Liver (tissue), 9 donors: ENCODE results near the gene FRAS1. TPM values are rescaled to one million over a fixed set of nuclear protein-coding genes. Genes with fewer than 3 reads are reported as not detected.

Source experiments
- DNase-seq: peaks from one replicate; pipeline ENCODE4 v3.0.0-alpha.2; 2017; ENCODE audit warnings: low spot score
- H3K27ac ChIP-seq, 2 donors: one replicate each; pipeline ENCODE4 v1.7.0; 2013; ENCODE audit warnings: inconsistent platforms in 2 of 2, low read length in 2 of 2, control low read depth in 1 of 2, low read depth in 1 of 2, mild to moderate bottlenecking in 1 of 2
- H3K27me3 ChIP-seq, 4 donors: one replicate each; pipeline versions ENCODE4 v1.6.1 to v1.7.0; 2013; ENCODE audit warnings: low read length in 3 of 4, inconsistent platforms in 1 of 4, mild to moderate bottlenecking in 1 of 4, moderate library complexity in 1 of 4; ENCODE audit not compliant: control insufficient read depth in 4 of 4, insufficient read depth in 4 of 4
- H3K36me3 ChIP-seq, 4 donors: one replicate each; pipeline versions ENCODE4 v1.6.1 to v1.7.0; 2013; ENCODE audit warnings: low read length in 3 of 4, mild to moderate bottlenecking in 3 of 4, low read depth in 1 of 4, moderate library complexity in 1 of 4; ENCODE audit not compliant: control insufficient read depth in 4 of 4, insufficient read depth in 3 of 4
- H3K4me1 ChIP-seq, 4 donors: one replicate each; pipeline versions ENCODE4 v1.6.1 to v1.7.0; 2013; ENCODE audit warnings: low read length in 3 of 4, mild to moderate bottlenecking in 3 of 4, moderate library complexity in 1 of 4; ENCODE audit not compliant: control insufficient read depth in 4 of 4, insufficient read depth in 4 of 4
- H3K4me3 ChIP-seq, 3 donors: one replicate each; pipeline versions ENCODE4 v1.6.1 to v1.7.0; 2013; ENCODE audit warnings: low read length in 3 of 3, control low read depth in 1 of 3, low read depth in 1 of 3, mild to moderate bottlenecking in 1 of 3
- H3K9ac ChIP-seq, 2 donors: one replicate each; pipeline ENCODE4 v1.7.0; 2013; ENCODE audit warnings: low read length in 2 of 2, mild to moderate bottlenecking in 2 of 2, moderate library complexity in 2 of 2, control low read depth in 1 of 2, low read depth in 1 of 2
- H3K9me3 ChIP-seq, 4 donors: one replicate each; pipeline versions ENCODE4 v1.6.1 to v1.7.0; 2013; ENCODE audit warnings: low read length in 3 of 4; ENCODE audit not compliant: control insufficient read depth in 4 of 4
- EGR1 ChIP-seq, 2 donors: IDR thresholded peaks; 2 replicates each; pipeline ENCODE4 v1.6.1; 2016 to 2018; ENCODE audit warnings: antibody characterized with exemption in 2 of 2, low read depth in 2 of 2
- FOXA1 ChIP-seq: IDR thresholded peaks from 2 replicates; pipeline ENCODE4 v1.6.1; 2016; ENCODE audit warnings: antibody characterized with exemption
- FOXA2 ChIP-seq: IDR thresholded peaks from 2 replicates; pipeline ENCODE4 v1.6.1; 2016; ENCODE audit warnings: antibody characterized with exemption
- GABPA ChIP-seq, 2 donors: IDR thresholded peaks in 1 of 2; conservative IDR thresholded peaks in 1 of 2; 2 replicates each; pipeline ENCODE4 v1.6.1; 2016; ENCODE audit warnings: antibody characterized with exemption in 2 of 2, mild to moderate bottlenecking in 1 of 2, moderate library complexity in 1 of 2
- HNF4A ChIP-seq, 2 donors: conservative IDR thresholded peaks; 2 replicates each; pipeline ENCODE4 v1.6.1; 2016; ENCODE audit warnings: antibody characterized with exemption in 2 of 2, mild to moderate bottlenecking in 2 of 2
- HNF4G ChIP-seq: IDR thresholded peaks from 2 replicates; pipeline ENCODE4 v1.6.1; 2016; ENCODE audit warnings: antibody characterized with exemption
- JUND ChIP-seq, 2 donors: IDR thresholded peaks; 2 replicates each; pipeline ENCODE4 v1.6.1; 2016; ENCODE audit warnings: antibody characterized with exemption in 2 of 2
- NR2F2 ChIP-seq: IDR thresholded peaks from 2 replicates; pipeline ENCODE4 v1.6.1; 2016; ENCODE audit warnings: antibody characterized with exemption
- RAD21 ChIP-seq, 2 donors: IDR thresholded peaks; 2 replicates each; pipeline ENCODE4 v1.6.1; 2016; ENCODE audit warnings: antibody characterized with exemption in 2 of 2, mild to moderate bottlenecking in 2 of 2
- RXRA ChIP-seq, 2 donors: IDR thresholded peaks; 2 replicates each; pipeline ENCODE4 v1.6.1; 2017 to 2018; ENCODE audit warnings: antibody characterized with exemption in 2 of 2, mild to moderate bottlenecking in 1 of 2
- SP1 ChIP-seq: IDR thresholded peaks from 2 replicates; pipeline ENCODE4 v1.6.1; 2018; ENCODE audit warnings: antibody characterized with exemption, mild to moderate bottlenecking
- TAF1 ChIP-seq: conservative IDR thresholded peaks from 2 replicates; pipeline ENCODE4 v1.6.1; 2016; ENCODE audit warnings: antibody characterized with exemption, mild to moderate bottlenecking
- YY1 ChIP-seq: IDR thresholded peaks from 2 replicates; pipeline ENCODE4 v1.6.1; 2016; ENCODE audit warnings: antibody characterized with exemption, mild to moderate bottlenecking
- WGBS: extraction: QIAGEN DNeasy Blood & Tissue Kit; methylation state at CpG from one replicate; pipeline ENCODE4 v1.1.7; 2013; 5-methylcytosine and 5-hydroxymethylcytosine counted together
- polyA plus RNA-seq, 2 donors: library from polyadenylated mRNA; stranded (reverse) in 1 of 2; unstranded in 1 of 2; fragments of 200-250 nt in 1 of 2; fragments of >200 nt in 1 of 2; fragmentation: Nextera tagmentation in 1 of 2; extraction: Ambion mirVana in 1 of 2; gene quantifications; one replicate each; pipeline versions ENCODE4 v1.2.1 to v1.2.3, GENCODE V29; 2013 to 2015
- total RNA-seq, 2 donors: library from RNA; depleted of rRNA; stranded (reverse); fragments of >200 nt; gene quantifications; one replicate each; pipeline ENCODE4 v1.2.3, GENCODE V29; 2014
- TF ChIP-seq, protein P1 (sequence below): IDR thresholded peaks from 2 replicates; pipeline ENCODE4 v1.6.1; 2016; ENCODE audit warnings: antibody characterized with exemption, mild to moderate bottlenecking
- TF ChIP-seq, protein P2 (sequence below): IDR thresholded peaks from 2 replicates; pipeline ENCODE4 v1.6.1; 2016; ENCODE audit warnings: antibody characterized with exemption
- TF ChIP-seq, protein P3 (sequence below): fragments of 150-350 bp; IDR thresholded peaks from 2 replicates; pipeline ENCODE4 v1.5.1; 2017; ENCODE audit warnings: improper control_type of control experiment, low read depth, low read length; ENCODE audit not compliant: missing input control
- TF ChIP-seq, protein P4 (sequence below): IDR thresholded peaks from 2 replicates; pipeline ENCODE4 v1.6.1; 2016; ENCODE audit warnings: antibody characterized with exemption
- donor health status: healthy.
- donor health status: healthy.
- donor health status: healthy.
- donor health status: healthy.
- donor health status: healthy.

FRAS1 gene
- total and polyA plus RNA-seq, 4 donors = 0.08 to 6.0 (median 1.1) TPM

DNA sequence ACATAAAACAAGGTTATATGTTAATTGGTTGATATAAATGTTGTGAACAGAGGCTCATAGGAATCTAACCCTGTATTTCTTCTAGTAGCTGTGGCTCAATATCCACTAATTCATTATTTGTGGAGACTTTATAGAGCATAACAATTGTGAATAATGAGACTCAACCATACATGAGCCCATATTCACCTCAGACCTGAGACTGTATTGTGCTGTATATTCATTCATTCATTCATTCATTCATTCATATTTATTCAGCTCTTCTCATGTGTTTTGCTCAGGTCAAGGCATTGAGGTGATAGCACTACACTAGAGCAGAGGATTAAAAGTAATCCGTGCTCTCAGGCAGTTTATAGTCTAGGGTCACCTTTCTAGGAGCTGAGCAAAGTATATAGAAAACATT is 470.0 kb downstream of the FRAS1 start:
- TF ChIP-seq GABPA (IDR thresholded peaks at IDR 0.05 in 1 of 2, conservative IDR thresholded peaks at IDR 0.05 in 1 of 2) = no peak
- TF ChIP-seq, protein P1, sequence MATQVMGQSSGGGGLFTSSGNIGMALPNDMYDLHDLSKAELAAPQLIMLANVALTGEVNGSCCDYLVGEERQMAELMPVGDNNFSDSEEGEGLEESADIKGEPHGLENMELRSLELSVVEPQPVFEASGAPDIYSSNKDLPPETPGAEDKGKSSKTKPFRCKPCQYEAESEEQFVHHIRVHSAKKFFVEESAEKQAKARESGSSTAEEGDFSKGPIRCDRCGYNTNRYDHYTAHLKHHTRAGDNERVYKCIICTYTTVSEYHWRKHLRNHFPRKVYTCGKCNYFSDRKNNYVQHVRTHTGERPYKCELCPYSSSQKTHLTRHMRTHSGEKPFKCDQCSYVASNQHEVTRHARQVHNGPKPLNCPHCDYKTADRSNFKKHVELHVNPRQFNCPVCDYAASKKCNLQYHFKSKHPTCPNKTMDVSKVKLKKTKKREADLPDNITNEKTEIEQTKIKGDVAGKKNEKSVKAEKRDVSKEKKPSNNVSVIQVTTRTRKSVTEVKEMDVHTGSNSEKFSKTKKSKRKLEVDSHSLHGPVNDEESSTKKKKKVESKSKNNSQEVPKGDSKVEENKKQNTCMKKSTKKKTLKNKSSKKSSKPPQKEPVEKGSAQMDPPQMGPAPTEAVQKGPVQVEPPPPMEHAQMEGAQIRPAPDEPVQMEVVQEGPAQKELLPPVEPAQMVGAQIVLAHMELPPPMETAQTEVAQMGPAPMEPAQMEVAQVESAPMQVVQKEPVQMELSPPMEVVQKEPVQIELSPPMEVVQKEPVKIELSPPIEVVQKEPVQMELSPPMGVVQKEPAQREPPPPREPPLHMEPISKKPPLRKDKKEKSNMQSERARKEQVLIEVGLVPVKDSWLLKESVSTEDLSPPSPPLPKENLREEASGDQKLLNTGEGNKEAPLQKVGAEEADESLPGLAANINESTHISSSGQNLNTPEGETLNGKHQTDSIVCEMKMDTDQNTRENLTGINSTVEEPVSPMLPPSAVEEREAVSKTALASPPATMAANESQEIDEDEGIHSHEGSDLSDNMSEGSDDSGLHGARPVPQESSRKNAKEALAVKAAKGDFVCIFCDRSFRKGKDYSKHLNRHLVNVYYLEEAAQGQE = no peak
- TF ChIP-seq RXRA (IDR thresholded peaks at IDR 0.05) = no peak
- TF ChIP-seq HNF4G = no peak
- no peak for TF ChIP-seq SP1
- TF ChIP-seq, protein P2, sequence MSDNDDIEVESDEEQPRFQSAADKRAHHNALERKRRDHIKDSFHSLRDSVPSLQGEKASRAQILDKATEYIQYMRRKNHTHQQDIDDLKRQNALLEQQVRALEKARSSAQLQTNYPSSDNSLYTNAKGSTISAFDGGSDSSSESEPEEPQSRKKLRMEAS = no peak
- TF ChIP-seq TAF1 = no peak
- TF ChIP-seq, protein P3, sequence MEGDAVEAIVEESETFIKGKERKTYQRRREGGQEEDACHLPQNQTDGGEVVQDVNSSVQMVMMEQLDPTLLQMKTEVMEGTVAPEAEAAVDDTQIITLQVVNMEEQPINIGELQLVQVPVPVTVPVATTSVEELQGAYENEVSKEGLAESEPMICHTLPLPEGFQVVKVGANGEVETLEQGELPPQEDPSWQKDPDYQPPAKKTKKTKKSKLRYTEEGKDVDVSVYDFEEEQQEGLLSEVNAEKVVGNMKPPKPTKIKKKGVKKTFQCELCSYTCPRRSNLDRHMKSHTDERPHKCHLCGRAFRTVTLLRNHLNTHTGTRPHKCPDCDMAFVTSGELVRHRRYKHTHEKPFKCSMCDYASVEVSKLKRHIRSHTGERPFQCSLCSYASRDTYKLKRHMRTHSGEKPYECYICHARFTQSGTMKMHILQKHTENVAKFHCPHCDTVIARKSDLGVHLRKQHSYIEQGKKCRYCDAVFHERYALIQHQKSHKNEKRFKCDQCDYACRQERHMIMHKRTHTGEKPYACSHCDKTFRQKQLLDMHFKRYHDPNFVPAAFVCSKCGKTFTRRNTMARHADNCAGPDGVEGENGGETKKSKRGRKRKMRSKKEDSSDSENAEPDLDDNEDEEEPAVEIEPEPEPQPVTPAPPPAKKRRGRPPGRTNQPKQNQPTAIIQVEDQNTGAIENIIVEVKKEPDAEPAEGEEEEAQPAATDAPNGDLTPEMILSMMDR = no peak
- no peak for TF ChIP-seq RAD21 (IDR thresholded peaks at IDR 0.05)
- TF ChIP-seq FOXA1 = no peak
- TF ChIP-seq EGR1 (IDR thresholded peaks at IDR 0.05; ENCODE audit: low read depth in 2 of 2) = no peak
- no peak for TF ChIP-seq FOXA2
- no peak for TF ChIP-seq HNF4A (conservative IDR thresholded peaks at IDR 0.05)
- TF ChIP-seq, protein P4, sequence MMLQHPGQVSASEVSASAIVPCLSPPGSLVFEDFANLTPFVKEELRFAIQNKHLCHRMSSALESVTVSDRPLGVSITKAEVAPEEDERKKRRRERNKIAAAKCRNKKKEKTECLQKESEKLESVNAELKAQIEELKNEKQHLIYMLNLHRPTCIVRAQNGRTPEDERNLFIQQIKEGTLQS = no peak
- TF ChIP-seq YY1 = no peak
- TF ChIP-seq JUND (IDR thresholded peaks at IDR 0.05) = no peak
- no peak for TF ChIP-seq NR2F2
- Histone ChIP-seq H3K9me3 (no peaks in the 10 kb centered on the region), H3K27me3 (no peaks in the 10 kb centered on the region), H3K9ac (no peak overlapping the region), H3K36me3 (no peaks in the 10 kb centered on the region), H3K4me3 (no peak overlapping the region), H3K27ac (no peak overlapping the region), H3K4me1 (no peaks in the 10 kb centered on the region)
- no peak for DNase-seq
- 99% methylated on average over 1 of the region's 1 CpG for WGBS

DNA sequence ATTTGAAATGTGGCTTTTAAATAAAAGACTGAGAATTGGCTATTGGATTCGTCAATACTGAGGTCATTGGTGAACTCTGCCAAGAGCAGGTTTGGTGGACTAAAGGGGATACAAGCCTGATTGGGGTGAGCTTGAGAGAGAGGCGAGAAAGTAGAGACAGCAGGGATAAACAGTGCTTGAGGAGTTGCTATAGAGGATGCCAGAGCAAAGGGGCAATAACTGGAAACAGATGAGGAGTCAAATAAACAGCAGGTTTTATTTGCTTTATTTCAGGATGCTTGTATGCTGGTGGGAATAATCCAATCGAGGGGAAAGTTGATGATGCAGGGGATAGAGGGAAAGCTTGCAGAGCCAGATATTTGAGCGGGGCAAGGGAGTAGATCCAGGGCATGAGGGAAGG is 470.4 kb downstream of the FRAS1 start:
- Histone ChIP-seq H3K36me3 (no peaks in the 10 kb centered on the region), H3K27me3 (no peaks in the 10 kb centered on the region), H3K9ac (no peak overlapping the region), H3K27ac (no peak overlapping the region), H3K9me3 (no peaks in the 10 kb centered on the region), H3K4me1 (no peaks in the 10 kb centered on the region), H3K4me3 (no peak overlapping the region)
- no peak for DNase-seq
- TF ChIP-seq RXRA (IDR thresholded peaks at IDR 0.05) = no peak
- no peak for TF ChIP-seq TAF1
- TF ChIP-seq YY1 = no peak
- TF ChIP-seq HNF4A (conservative IDR thresholded peaks at IDR 0.05) = no peak
- no peak for TF ChIP-seq GABPA (IDR thresholded peaks at IDR 0.05 in 1 of 2, conservative IDR thresholded peaks at IDR 0.05 in 1 of 2)
- TF ChIP-seq EGR1 (IDR thresholded peaks at IDR 0.05; ENCODE audit: low read depth in 2 of 2) = no peak
- 88% methylated on average over 4 of the region's 4 CpGs for WGBS
